Measurements from ENCODE around the gene SLC25A23. TPM values are rescaled to one million over a fixed set of nuclear protein-coding genes. Genes with fewer than 3 reads are reported as not detected.

The SLC25A23 gene
- total and polyA plus RNA-seq, 9 of the 15 experiments (the other 6 are each of a cell fraction or from before 2014, with no cell fraction given): 6.1 to 72.0 (median 26.6) TPM

DNA sequence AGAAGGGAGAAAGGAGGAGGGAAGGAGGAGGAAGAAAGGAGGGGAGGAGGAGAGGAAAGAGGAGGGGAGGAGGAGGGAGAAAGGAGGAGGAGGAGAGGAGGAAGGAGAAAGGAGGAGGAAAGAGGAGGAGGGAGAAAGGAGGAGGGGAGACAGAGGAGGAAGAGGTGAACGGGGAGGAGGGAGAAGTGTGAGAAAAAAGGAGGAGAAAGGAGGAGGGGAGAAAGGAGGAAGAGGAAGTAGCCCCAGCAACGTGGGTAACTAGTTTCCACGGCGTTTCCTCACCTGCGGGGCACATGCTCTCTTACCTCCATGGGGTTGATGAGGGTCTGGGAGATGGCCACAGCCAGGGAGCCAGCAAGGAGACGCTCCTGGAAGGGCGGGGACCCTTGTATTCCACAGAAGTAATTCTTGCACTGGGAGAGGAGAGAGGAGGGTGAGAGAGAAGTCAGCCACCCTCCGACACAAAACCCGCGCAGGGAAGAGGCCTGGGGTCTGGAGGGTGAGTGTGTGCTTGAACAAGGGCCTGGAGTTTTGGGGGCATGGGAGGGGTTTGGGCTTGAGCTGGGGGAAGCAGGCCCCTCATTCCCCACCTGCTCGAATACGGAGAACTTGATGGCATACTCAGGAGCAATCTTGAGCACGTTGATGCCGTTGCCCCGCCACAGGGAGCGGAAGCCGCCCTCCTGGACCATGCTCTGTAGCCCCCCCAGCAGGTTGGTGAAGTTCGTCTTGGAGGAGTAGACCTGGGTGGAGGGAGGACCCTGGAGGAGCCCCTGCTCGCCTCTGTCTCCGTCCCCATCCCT is 30.0 kb downstream of the SLC25A23 start (continued):
- TF ChIP-seq SETDB1 (IDR thresholded peaks at IDR 0.05; ENCODE audit: low read length) (no peak), POLR2AphosphoS2 (IDR thresholded peaks at IDR 0.05; ENCODE audit: low read length) (no peak), PRMT5 (CRISPR knock-in tag; IDR thresholded peaks at IDR 0.05) (no peak), ZBTB1 (CRISPR knock-in tag; IDR thresholded peaks at IDR 0.05; ENCODE audit: borderline replicate concordance, low read depth) (no peak), CAMTA2 (CRISPR knock-in tag; conservative IDR thresholded peaks at IDR 0.05) (no peak), ZNF232 (CRISPR knock-in tag; IDR thresholded peaks at IDR 0.05) (no peak), TBL1XR1 (IDR thresholded peaks at IDR 0.05; ENCODE audit: low read length in 2 of 2) (no peak)
- TF ChIP-seq, protein P1, sequence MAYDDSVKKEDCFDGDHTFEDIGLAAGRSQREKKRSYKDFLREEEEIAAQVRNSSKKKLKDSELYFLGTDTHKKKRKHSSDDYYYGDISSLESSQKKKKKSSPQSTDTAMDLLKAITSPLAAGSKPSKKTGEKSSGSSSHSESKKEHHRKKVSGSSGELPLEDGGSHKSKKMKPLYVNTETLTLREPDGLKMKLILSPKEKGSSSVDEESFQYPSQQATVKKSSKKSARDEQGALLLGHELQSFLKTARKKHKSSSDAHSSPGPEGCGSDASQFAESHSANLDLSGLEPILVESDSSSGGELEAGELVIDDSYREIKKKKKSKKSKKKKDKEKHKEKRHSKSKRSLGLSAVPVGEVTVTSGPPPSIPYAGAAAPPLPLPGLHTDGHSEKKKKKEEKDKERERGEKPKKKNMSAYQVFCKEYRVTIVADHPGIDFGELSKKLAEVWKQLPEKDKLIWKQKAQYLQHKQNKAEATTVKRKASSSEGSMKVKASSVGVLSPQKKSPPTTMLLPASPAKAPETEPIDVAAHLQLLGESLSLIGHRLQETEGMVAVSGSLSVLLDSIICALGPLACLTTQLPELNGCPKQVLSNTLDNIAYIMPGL (CRISPR knock-in tag; IDR thresholded peaks at IDR 0.05): no peak
- TF ChIP-seq, protein P2, sequence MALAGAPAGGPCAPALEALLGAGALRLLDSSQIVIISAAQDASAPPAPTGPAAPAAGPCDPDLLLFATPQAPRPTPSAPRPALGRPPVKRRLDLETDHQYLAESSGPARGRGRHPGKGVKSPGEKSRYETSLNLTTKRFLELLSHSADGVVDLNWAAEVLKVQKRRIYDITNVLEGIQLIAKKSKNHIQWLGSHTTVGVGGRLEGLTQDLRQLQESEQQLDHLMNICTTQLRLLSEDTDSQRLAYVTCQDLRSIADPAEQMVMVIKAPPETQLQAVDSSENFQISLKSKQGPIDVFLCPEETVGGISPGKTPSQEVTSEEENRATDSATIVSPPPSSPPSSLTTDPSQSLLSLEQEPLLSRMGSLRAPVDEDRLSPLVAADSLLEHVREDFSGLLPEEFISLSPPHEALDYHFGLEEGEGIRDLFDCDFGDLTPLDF (CRISPR knock-in tag; IDR thresholded peaks at IDR 0.05): no peak
- TF ChIP-seq, protein P3, sequence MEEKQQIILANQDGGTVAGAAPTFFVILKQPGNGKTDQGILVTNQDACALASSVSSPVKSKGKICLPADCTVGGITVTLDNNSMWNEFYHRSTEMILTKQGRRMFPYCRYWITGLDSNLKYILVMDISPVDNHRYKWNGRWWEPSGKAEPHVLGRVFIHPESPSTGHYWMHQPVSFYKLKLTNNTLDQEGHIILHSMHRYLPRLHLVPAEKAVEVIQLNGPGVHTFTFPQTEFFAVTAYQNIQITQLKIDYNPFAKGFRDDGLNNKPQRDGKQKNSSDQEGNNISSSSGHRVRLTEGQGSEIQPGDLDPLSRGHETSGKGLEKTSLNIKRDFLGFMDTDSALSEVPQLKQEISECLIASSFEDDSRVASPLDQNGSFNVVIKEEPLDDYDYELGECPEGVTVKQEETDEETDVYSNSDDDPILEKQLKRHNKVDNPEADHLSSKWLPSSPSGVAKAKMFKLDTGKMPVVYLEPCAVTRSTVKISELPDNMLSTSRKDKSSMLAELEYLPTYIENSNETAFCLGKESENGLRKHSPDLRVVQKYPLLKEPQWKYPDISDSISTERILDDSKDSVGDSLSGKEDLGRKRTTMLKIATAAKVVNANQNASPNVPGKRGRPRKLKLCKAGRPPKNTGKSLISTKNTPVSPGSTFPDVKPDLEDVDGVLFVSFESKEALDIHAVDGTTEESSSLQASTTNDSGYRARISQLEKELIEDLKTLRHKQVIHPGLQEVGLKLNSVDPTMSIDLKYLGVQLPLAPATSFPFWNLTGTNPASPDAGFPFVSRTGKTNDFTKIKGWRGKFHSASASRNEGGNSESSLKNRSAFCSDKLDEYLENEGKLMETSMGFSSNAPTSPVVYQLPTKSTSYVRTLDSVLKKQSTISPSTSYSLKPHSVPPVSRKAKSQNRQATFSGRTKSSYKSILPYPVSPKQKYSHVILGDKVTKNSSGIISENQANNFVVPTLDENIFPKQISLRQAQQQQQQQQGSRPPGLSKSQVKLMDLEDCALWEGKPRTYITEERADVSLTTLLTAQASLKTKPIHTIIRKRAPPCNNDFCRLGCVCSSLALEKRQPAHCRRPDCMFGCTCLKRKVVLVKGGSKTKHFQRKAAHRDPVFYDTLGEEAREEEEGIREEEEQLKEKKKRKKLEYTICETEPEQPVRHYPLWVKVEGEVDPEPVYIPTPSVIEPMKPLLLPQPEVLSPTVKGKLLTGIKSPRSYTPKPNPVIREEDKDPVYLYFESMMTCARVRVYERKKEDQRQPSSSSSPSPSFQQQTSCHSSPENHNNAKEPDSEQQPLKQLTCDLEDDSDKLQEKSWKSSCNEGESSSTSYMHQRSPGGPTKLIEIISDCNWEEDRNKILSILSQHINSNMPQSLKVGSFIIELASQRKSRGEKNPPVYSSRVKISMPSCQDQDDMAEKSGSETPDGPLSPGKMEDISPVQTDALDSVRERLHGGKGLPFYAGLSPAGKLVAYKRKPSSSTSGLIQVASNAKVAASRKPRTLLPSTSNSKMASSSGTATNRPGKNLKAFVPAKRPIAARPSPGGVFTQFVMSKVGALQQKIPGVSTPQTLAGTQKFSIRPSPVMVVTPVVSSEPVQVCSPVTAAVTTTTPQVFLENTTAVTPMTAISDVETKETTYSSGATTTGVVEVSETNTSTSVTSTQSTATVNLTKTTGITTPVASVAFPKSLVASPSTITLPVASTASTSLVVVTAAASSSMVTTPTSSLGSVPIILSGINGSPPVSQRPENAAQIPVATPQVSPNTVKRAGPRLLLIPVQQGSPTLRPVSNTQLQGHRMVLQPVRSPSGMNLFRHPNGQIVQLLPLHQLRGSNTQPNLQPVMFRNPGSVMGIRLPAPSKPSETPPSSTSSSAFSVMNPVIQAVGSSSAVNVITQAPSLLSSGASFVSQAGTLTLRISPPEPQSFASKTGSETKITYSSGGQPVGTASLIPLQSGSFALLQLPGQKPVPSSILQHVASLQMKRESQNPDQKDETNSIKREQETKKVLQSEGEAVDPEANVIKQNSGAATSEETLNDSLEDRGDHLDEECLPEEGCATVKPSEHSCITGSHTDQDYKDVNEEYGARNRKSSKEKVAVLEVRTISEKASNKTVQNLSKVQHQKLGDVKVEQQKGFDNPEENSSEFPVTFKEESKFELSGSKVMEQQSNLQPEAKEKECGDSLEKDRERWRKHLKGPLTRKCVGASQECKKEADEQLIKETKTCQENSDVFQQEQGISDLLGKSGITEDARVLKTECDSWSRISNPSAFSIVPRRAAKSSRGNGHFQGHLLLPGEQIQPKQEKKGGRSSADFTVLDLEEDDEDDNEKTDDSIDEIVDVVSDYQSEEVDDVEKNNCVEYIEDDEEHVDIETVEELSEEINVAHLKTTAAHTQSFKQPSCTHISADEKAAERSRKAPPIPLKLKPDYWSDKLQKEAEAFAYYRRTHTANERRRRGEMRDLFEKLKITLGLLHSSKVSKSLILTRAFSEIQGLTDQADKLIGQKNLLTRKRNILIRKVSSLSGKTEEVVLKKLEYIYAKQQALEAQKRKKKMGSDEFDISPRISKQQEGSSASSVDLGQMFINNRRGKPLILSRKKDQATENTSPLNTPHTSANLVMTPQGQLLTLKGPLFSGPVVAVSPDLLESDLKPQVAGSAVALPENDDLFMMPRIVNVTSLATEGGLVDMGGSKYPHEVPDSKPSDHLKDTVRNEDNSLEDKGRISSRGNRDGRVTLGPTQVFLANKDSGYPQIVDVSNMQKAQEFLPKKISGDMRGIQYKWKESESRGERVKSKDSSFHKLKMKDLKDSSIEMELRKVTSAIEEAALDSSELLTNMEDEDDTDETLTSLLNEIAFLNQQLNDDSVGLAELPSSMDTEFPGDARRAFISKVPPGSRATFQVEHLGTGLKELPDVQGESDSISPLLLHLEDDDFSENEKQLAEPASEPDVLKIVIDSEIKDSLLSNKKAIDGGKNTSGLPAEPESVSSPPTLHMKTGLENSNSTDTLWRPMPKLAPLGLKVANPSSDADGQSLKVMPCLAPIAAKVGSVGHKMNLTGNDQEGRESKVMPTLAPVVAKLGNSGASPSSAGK (IDR thresholded peaks at IDR 0.05): peak; percentile 88
- TF ChIP-seq, protein P4, sequence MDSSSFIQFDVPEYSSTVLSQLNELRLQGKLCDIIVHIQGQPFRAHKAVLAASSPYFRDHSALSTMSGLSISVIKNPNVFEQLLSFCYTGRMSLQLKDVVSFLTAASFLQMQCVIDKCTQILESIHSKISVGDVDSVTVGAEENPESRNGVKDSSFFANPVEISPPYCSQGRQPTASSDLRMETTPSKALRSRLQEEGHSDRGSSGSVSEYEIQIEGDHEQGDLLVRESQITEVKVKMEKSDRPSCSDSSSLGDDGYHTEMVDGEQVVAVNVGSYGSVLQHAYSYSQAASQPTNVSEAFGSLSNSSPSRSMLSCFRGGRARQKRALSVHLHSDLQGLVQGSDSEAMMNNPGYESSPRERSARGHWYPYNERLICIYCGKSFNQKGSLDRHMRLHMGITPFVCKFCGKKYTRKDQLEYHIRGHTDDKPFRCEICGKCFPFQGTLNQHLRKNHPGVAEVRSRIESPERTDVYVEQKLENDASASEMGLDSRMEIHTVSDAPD (CRISPR knock-in tag; IDR thresholded peaks at IDR 0.05): no peak

All from K562 (cell line).